Measurements from ENCODE around the gene C1R. TPM values are rescaled to one million over a fixed set of nuclear protein-coding genes. Genes with fewer than 3 reads are reported as not detected.

The C1R gene
- total RNA-seq, 1 experiment from 2014 or later, result 13.1 TPM

DNA sequence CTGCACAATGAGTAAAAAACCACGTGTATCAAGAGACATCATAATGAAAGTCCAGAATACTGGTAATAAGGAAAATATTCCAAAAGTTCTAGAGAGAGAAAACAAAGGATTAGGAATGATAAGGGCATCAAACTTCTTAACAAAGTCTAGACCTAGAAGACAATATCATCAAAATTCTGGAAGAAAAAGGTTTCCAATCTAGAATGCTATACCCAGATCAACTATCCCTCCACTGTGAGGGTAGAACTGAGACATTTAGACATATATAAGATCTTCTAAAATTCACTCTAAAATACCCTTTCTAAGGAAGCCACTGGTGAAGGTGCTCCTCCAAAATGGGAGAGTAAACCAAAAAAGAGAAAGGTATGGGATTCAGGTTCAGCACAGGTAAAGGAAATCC is 13.8 kb upstream of the C1R start:
- no peak for DNase-seq (ENCODE audit: unreplicated experiment)
- Mint-ChIP-seq H3K27me3 (ENCODE audit: insufficient read depth, unreplicated experiment) (no peaks in the 10 kb centered on the region), H3K4me1 (ENCODE audit: insufficient read depth, unreplicated experiment) (peaks cover 41% of the 10 kb centered on the region), H3K27ac (ENCODE audit: low read depth, unreplicated experiment) (peak overlapping the region; percentile 90), H3K36me3 (ENCODE audit: insufficient read depth, unreplicated experiment) (peaks cover 52% of the 10 kb centered on the region), H3K9me3 (ENCODE audit: unreplicated experiment) (no peaks in the 10 kb centered on the region), H3K4me3 (ENCODE audit: unreplicated experiment) (peak overlapping the region; percentile 95)
- CTCF ChIA-PET, result interaction anchor here (0.8 to 3.0 kb wide), 3 partner anchors 10 to 57 kb away, joined by 6 to 15 read pairs (median 12); partner anchors contain the start of gene C1R
- POLR2A ChIA-PET, result interaction anchor here (1.6 kb wide), 1 partner anchor 143 kb away, joined by 3 read pairs; no protein-coding TSS in a partner anchor
- TF ChIP-seq, protein P1, sequence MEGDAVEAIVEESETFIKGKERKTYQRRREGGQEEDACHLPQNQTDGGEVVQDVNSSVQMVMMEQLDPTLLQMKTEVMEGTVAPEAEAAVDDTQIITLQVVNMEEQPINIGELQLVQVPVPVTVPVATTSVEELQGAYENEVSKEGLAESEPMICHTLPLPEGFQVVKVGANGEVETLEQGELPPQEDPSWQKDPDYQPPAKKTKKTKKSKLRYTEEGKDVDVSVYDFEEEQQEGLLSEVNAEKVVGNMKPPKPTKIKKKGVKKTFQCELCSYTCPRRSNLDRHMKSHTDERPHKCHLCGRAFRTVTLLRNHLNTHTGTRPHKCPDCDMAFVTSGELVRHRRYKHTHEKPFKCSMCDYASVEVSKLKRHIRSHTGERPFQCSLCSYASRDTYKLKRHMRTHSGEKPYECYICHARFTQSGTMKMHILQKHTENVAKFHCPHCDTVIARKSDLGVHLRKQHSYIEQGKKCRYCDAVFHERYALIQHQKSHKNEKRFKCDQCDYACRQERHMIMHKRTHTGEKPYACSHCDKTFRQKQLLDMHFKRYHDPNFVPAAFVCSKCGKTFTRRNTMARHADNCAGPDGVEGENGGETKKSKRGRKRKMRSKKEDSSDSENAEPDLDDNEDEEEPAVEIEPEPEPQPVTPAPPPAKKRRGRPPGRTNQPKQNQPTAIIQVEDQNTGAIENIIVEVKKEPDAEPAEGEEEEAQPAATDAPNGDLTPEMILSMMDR (IDR thresholded peaks at IDR 0.05; ENCODE audit: unreplicated experiment), result no peak
- no TSS peak for BruUV-seq (replicated peaks)
- intact Hi-C loops (cut with micrococcal nuclease), result loop anchor here (5.0 kb wide), 1 partner anchor 144 kb away; no protein-coding TSS in a partner anchor

DNA sequence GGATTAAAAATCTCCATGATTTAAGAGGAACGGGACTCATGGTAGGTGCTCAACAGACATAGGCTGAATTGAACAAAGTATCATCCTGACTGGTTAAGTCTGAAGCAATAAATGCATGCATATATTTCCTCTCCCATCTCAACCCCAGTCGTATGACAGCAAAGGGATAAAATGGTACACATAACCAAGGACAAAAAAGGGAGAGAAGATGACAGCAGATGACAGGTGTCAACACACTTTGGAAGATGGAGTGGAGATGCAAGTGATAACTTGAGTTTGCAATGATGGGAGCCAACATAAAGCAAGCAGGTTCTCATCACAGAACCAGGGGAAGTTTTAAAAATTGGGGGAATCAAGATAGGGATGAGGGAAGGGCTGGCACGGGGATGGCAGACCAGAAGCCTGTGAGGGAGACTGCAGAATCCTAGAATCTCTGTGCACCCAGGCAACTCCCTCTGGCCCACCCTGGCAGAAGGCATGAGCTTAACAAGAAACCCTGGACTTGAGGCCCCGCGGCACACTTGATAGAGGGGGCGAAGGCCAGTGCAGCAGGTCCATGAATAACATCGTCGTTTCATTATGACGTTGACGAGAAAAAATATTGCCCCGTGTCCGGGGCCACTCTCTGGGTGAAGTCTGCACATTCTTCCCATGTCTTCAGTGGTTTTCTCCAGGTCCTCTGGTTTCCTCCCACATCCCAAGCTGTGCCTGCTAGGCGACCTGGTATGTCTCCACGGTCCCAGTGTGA is 11.8 kb upstream of the C1R start:
- no TSS peak for BruUV-seq (replicated peaks)
- H3K27ac Mint-ChIP-seq (ENCODE audit: low read depth, unreplicated experiment), result no peak overlapping the region
- no peak for DNase-seq (ENCODE audit: unreplicated experiment)
- H3K4me1 Mint-ChIP-seq (ENCODE audit: insufficient read depth, unreplicated experiment), result peaks cover 32% of the 10 kb centered on the region
- TF ChIP-seq, protein P1 (IDR thresholded peaks at IDR 0.05; ENCODE audit: unreplicated experiment), result no peak
- H3K4me3 Mint-ChIP-seq (ENCODE audit: unreplicated experiment), result no peak overlapping the region
- POLR2A ChIA-PET, result interaction anchor here (1.0 to 1.7 kb wide), 4 partner anchors 10 to 43 kb away, joined by 3 to 5 read pairs (median 4); partner anchors contain the start of genes C1R and C1S
- intact Hi-C loops (cut with micrococcal nuclease), result no loop called here
- CTCF ChIA-PET, result interaction anchor here (1.5 to 2.8 kb wide), 3 partner anchors 8 to 43 kb away, joined by 6 to 15 read pairs (median 14); partner anchors contain the start of genes C1R and C1S
- H3K27me3 Mint-ChIP-seq (ENCODE audit: insufficient read depth, unreplicated experiment), result no peaks in the 10 kb centered on the region
- peaks cover 62% of the 10 kb centered on the region for H3K36me3 Mint-ChIP-seq (ENCODE audit: insufficient read depth, unreplicated experiment)
- H3K9me3 Mint-ChIP-seq (ENCODE audit: unreplicated experiment), result no peaks in the 10 kb centered on the region

DNA sequence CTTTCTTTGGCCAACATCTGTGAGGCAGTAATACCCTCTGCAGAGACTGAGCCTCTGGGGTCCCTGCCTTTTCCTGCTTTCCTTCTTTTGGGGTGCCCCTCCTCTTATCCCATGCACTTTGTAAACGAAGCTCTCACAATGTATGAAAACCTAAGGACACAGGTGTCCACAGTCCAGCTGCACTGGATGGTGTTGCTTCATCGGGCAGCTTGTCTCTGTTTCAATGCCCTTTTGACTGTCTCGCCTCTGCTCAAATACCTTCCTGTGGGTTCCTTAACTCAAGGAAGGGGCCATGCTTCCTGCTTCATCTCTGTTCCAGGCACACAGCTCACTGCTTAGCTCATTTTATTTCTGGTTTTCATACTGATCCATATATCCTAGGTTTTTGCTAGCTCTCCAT is 10.3 kb upstream of the C1R start:
- Mint-ChIP-seq H3K27ac (ENCODE audit: low read depth, unreplicated experiment) (no peak overlapping the region), H3K27me3 (ENCODE audit: insufficient read depth, unreplicated experiment) (no peaks in the 10 kb centered on the region), H3K4me1 (ENCODE audit: insufficient read depth, unreplicated experiment) (peaks cover 32% of the 10 kb centered on the region), H3K36me3 (ENCODE audit: insufficient read depth, unreplicated experiment) (peaks cover 74% of the 10 kb centered on the region), H3K9me3 (ENCODE audit: unreplicated experiment) (no peaks in the 10 kb centered on the region), H3K4me3 (ENCODE audit: unreplicated experiment) (no peak overlapping the region)
- intact Hi-C loops (cut with micrococcal nuclease), result no loop called here
- TF ChIP-seq, protein P1 (IDR thresholded peaks at IDR 0.05; ENCODE audit: unreplicated experiment), result no peak
- ChIA-PET POLR2A (no interaction called here), CTCF (interaction anchor here (0.5 to 2.8 kb wide), 10 partner anchors 10 to 547 kb away, joined by 3 to 14 read pairs (median 4); partner anchors contain the start of genes C12orf57, C1S and RNU7-1)
- no TSS peak for BruUV-seq (replicated peaks)
- no peak for DNase-seq (ENCODE audit: unreplicated experiment)

DNA sequence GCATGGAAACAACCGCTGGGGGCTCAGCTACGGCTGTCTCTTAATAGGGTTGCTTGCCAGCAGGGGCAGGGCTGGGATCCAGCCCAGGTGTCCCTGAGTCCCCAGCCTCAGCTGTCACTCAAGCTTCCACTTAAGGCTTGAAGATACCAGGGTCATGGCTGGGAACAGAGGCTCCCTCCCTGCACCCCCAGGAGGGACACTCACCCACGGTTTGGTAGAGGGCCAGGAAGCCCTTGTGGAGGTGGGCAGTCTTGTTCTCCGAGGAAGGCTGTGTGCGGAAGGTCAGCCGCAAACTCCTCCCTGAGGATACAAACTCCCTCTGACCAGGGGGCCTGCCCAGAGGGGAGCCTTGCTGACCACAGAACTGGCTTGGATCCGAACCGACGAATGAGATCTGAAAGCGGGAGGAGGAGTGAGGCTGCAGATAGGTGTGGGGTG is 9.5 kb upstream of the C1R start:
- BruUV-seq (replicated peaks), result no TSS peak
- no peaks in the 10 kb centered on the region for H3K27me3 Mint-ChIP-seq (ENCODE audit: insufficient read depth, unreplicated experiment)
- H3K9me3 Mint-ChIP-seq (ENCODE audit: unreplicated experiment), result no peaks in the 10 kb centered on the region
- no peak overlapping the region for H3K4me3 Mint-ChIP-seq (ENCODE audit: unreplicated experiment)
- intact Hi-C loops (cut with micrococcal nuclease), result no loop called here
- no peak overlapping the region for H3K27ac Mint-ChIP-seq (ENCODE audit: low read depth, unreplicated experiment)
- peaks cover 32% of the 10 kb centered on the region for H3K4me1 Mint-ChIP-seq (ENCODE audit: insufficient read depth, unreplicated experiment)
- ChIA-PET CTCF (interaction anchor here (0.6 to 2.8 kb wide), 7 partner anchors 11 to 548 kb away, joined by 3 to 14 read pairs (median 3); no protein-coding TSS in a partner anchor), POLR2A (interaction anchor here (0.6 kb wide), 1 partner anchor 77 kb away, joined by 3 read pairs; no protein-coding TSS in a partner anchor)
- TF ChIP-seq, protein P1 (IDR thresholded peaks at IDR 0.05; ENCODE audit: unreplicated experiment), result no peak
- H3K36me3 Mint-ChIP-seq (ENCODE audit: insufficient read depth, unreplicated experiment), result peaks cover 79% of the 10 kb centered on the region
- DNase-seq (ENCODE audit: unreplicated experiment), result no peak
